ENCODE measurements around the gene LRCH4. TPM values are rescaled to one million over a fixed set of nuclear protein-coding genes. Genes with fewer than 3 reads are reported as not detected.

Gene LRCH4
- total and polyA plus RNA-seq, 2 donors (not counting 3 experiments of a cell fraction or from before 2014, with no cell fraction given) = 32.1 to 56.1 TPM

DNA sequence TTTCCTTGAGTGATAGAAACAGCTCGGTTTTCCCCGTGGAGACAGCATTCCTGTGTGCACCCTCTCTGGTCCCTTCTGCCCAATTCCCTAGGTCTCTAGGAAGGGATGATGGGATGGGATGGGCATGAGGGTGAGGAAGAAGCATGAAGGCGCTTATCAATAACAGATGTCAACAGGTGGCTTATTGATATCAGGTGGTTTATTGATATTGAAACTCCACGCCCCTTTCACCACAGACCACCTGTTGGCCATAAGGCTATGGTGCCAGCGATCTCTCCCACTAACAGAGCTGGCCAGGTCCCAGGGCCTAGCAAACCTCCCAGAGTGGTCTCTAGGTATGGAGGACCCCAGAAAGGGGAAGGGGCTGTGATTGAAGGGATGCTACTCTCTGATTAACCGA, 34.3 kb upstream of the LRCH4 start:
- ChIA-PET CTCF (no interaction called here), POLR2A (no interaction called here)
- H4K20me1 ChIP-seq (replicated peaks; ENCODE audit: control insufficient read depth, extremely low read depth, insufficient read depth, low read length) = no peaks in the 10 kb centered on the region
- no peak overlapping the region for H3K4me2 ChIP-seq (ENCODE audit: insufficient read depth, low read length)
- no peaks in the 10 kb centered on the region for H3K27me3 ChIP-seq (ENCODE audit: control insufficient read depth in 2 of 2, insufficient read depth in 2 of 2, low read length in 2 of 2)
- DNase-seq (ENCODE audit: low read depth, low spot score) (no peak), FAIRE-seq (no peak)
- no peaks in the 10 kb centered on the region for H3K4me1 ChIP-seq (ENCODE audit: control insufficient read depth, extremely low read depth, insufficient read depth, low read length)
- H3K36me3 ChIP-seq (ENCODE audit: control insufficient read depth in 2 of 2, extremely low read depth in 1 of 2, insufficient read depth in 2 of 2, low read length in 2 of 2) = no peaks in the 10 kb centered on the region
- H3K9me3 ChIP-seq (replicated peaks; ENCODE audit: control insufficient read depth, insufficient read depth, low read length) = no peaks in the 10 kb centered on the region
- H3K9me1 ChIP-seq (replicated peaks; ENCODE audit: control insufficient read depth, extremely low read depth, insufficient read depth, low read length) = no peaks in the 10 kb centered on the region
- intact Hi-C loops (cut with micrococcal nuclease) (no loop called here), dilution Hi-C loops (cut with MboI; ENCODE audit: extremely low pct_ligation_motif_present, low sequenced_read_pairs) (no loop called here)
- TF ChIP-seq POLR2AphosphoS5 (IDR thresholded peaks at IDR 0.05; ENCODE audit: insufficient read depth, low read depth, low read length) (no peak), FOS (IDR thresholded peaks at IDR 0.05; ENCODE audit: borderline replicate concordance, insufficient read depth, low read length) (no peak), MYC (IDR thresholded peaks at IDR 0.05; ENCODE audit: low read depth, low read length) (no peak), GATA2 (IDR thresholded peaks at IDR 0.05; ENCODE audit: insufficient read depth, insufficient read length, low read depth, low read length) (no peak), JUN (IDR thresholded peaks at IDR 0.05; ENCODE audit: borderline replicate concordance, insufficient read depth, insufficient read length, low read depth) (no peak), POLR2A (IDR thresholded peaks at IDR 0.05; ENCODE audit: low read depth, low read length) (no peak), EZH2 (IDR thresholded peaks at IDR 0.05; ENCODE audit: borderline replicate concordance, low read depth, low read length, severe bottlenecking) (no peak)
- TF ChIP-seq, protein P1, sequence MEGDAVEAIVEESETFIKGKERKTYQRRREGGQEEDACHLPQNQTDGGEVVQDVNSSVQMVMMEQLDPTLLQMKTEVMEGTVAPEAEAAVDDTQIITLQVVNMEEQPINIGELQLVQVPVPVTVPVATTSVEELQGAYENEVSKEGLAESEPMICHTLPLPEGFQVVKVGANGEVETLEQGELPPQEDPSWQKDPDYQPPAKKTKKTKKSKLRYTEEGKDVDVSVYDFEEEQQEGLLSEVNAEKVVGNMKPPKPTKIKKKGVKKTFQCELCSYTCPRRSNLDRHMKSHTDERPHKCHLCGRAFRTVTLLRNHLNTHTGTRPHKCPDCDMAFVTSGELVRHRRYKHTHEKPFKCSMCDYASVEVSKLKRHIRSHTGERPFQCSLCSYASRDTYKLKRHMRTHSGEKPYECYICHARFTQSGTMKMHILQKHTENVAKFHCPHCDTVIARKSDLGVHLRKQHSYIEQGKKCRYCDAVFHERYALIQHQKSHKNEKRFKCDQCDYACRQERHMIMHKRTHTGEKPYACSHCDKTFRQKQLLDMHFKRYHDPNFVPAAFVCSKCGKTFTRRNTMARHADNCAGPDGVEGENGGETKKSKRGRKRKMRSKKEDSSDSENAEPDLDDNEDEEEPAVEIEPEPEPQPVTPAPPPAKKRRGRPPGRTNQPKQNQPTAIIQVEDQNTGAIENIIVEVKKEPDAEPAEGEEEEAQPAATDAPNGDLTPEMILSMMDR (IDR thresholded peaks at IDR 0.05; ENCODE audit: extremely low read depth in 1 of 2, insufficient read depth in 1 of 2, low read depth in 1 of 2, low read length in 2 of 2) = no peak
- TF ChIP-seq, protein P2, sequence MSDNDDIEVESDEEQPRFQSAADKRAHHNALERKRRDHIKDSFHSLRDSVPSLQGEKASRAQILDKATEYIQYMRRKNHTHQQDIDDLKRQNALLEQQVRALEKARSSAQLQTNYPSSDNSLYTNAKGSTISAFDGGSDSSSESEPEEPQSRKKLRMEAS (IDR thresholded peaks at IDR 0.05; ENCODE audit: insufficient read depth, insufficient read length) = no peak
- H2AFZ ChIP-seq (ENCODE audit: low read depth, low read length) = no peak overlapping the region
- no peak overlapping the region for H3K27ac ChIP-seq (ENCODE audit: insufficient read depth, low read depth, low read length)
- no peak overlapping the region for H3K9ac ChIP-seq (replicated peaks; ENCODE audit: extremely low read depth, insufficient read depth, low read length)
- H3K4me3 ChIP-seq (replicated peaks in 1 of 3; ENCODE audit: insufficient read depth in 1 of 3, low read depth in 1 of 3, low read length in 3 of 3) = no peak overlapping the region
- no TSS peak for BruUV-seq (replicated peaks)
- no peaks in the 10 kb centered on the region for H3K79me2 ChIP-seq (ENCODE audit: control insufficient read depth, insufficient read depth, low read length)
